Endothelial cell of umbilical vein (primary cell): ENCODE data around the gene C19orf73. TPM values are rescaled to one million over a fixed set of nuclear protein-coding genes. Genes with fewer than 3 reads are reported as not detected.
A peak's percentile ranks its signal among the peaks of the same experiment; 100 is the strongest.

Experiments used
- BruUV-seq: library from RNA; stranded (reverse); fragments of 400-500 nt; replicated peaks from 2 replicates; lab custom pipeline; 2021; lab: Mats Ljungman, UMichigan
- CTCF ChIA-PET: fragments of 300-600, 350-600 bp; sonication (Branson Sonifier 250); formaldehyde crosslinking; loops from one replicate; lab custom pipeline; 2021; ENCODE audit warnings: antibody characterized with exemption, inconsistent platforms; lab: Charles Lee
- POLR2A ChIA-PET: fragments of 300-600, 350-600 bp; sonication (Branson Sonifier 250); formaldehyde crosslinking; loops from one replicate; lab custom pipeline; 2021; ENCODE audit warnings: antibody characterized with exemption, inconsistent platforms; lab: Charles Lee
- DNase-seq: peaks from one replicate; pipeline ENCODE4 v3.0.0-alpha.2; 2011; ENCODE audit warnings: low read depth, low spot score
- FAIRE-seq: peaks from 2 replicates; lab custom pipeline; 2011; peaks lifted over from hg19 to GRCh38; lab: Jason Lieb, UNC
- H2AFZ ChIP-seq: 2 replicates; pipeline ENCODE4 v1.6.0; 2012; ENCODE audit warnings: low read depth, low read length, control low read depth, inconsistent platforms
- H3K27ac ChIP-seq: 2 replicates; pipeline ENCODE4 v1.5.1; 2011; ENCODE audit warnings: low read depth, mild to moderate bottlenecking, control low read depth, low read length, moderate library complexity; ENCODE audit not compliant: insufficient read depth
- H3K27me3 ChIP-seq, 2 experiments: 2 replicates each; pipeline versions ENCODE4 v1.6.0 to v1.6.1; 2011; ENCODE audit warnings: low read length in 2 of 2, mixed read lengths in 1 of 2; ENCODE audit not compliant: control insufficient read depth in 2 of 2, insufficient read depth in 2 of 2
- H3K36me3 ChIP-seq, 2 experiments: 2 replicates in 1 of 2; 3 replicates in 1 of 2; pipeline ENCODE4 v1.5.1; 2011; ENCODE audit warnings: low read length in 2 of 2, mild to moderate bottlenecking in 1 of 2, moderate library complexity in 1 of 2; ENCODE audit not compliant: control insufficient read depth in 2 of 2, insufficient read depth in 2 of 2; ENCODE audit errors: extremely low read depth in 1 of 2
- H3K4me1 ChIP-seq: 3 replicates; pipeline ENCODE4 v1.5.1; 2011; ENCODE audit warnings: mild to moderate bottlenecking, low read length; ENCODE audit not compliant: control insufficient read depth, insufficient read depth; ENCODE audit errors: extremely low read depth
- H3K4me2 ChIP-seq: 2 replicates; pipeline ENCODE4 v1.6.1; 2011; ENCODE audit warnings: low read length, control low read depth, mixed read lengths; ENCODE audit not compliant: insufficient read depth
- H3K4me3 ChIP-seq, 3 experiments: fragments of 200-600 bp in 1 of 3; sonication (generic), shearing (Covaris generic) in 1 of 3; replicated peaks in 1 of 3; 2 replicates each; pipeline ENCODE4 v1.5.1; 2011 to 2016; ENCODE audit warnings: control low read depth in 3 of 3, low read length in 3 of 3, mild to moderate bottlenecking in 2 of 3, inconsistent platforms in 1 of 3, low read depth in 1 of 3, moderate library complexity in 1 of 3; ENCODE audit not compliant: insufficient read depth in 1 of 3
- H3K79me2 ChIP-seq: 2 replicates; pipeline ENCODE4 v1.6.0; 2012; ENCODE audit warnings: low read length, inconsistent platforms; ENCODE audit not compliant: control insufficient read depth, insufficient read depth
- H3K9ac ChIP-seq: replicated peaks from 2 replicates; pipeline ENCODE3; 2011; ENCODE audit warnings: low read length, control low read depth; ENCODE audit not compliant: insufficient read depth; ENCODE audit errors: extremely low read depth
- H3K9me1 ChIP-seq: replicated peaks from 3 replicates; pipeline ENCODE4 v1.6.0; 2011; ENCODE audit warnings: mild to moderate bottlenecking, low read length; ENCODE audit not compliant: control insufficient read depth, insufficient read depth; ENCODE audit errors: extremely low read depth
- H3K9me3 ChIP-seq: replicated peaks from 2 replicates; pipeline ENCODE4 v1.5.1; 2012; ENCODE audit warnings: low read length, inconsistent platforms; ENCODE audit not compliant: control insufficient read depth, insufficient read depth
- H4K20me1 ChIP-seq: replicated peaks from 2 replicates; pipeline ENCODE3; 2011; ENCODE audit warnings: mild to moderate bottlenecking, low read length; ENCODE audit not compliant: control insufficient read depth, insufficient read depth; ENCODE audit errors: extremely low read depth
- EZH2 ChIP-seq: IDR thresholded peaks from 2 replicates; pipeline ENCODE4 v1.6.1; 2012; ENCODE audit warnings: borderline replicate concordance, low read depth, mild to moderate bottlenecking, moderate library complexity, low read length, inconsistent platforms; ENCODE audit not compliant: severe bottlenecking
- FOS ChIP-seq: IDR thresholded peaks from 2 replicates; pipeline ENCODE4 v1.6.1; 2011; ENCODE audit warnings: mild to moderate bottlenecking, low read length, moderate library complexity, borderline replicate concordance; ENCODE audit not compliant: insufficient read depth
- GATA2 ChIP-seq: IDR thresholded peaks from 2 replicates; pipeline ENCODE4 v1.7.0; 2011; ENCODE audit warnings: low read depth, mild to moderate bottlenecking, moderate library complexity, mixed read lengths, low read length; ENCODE audit not compliant: insufficient read length, insufficient read depth
- JUN ChIP-seq: IDR thresholded peaks from 2 replicates; pipeline ENCODE4 v1.6.1; 2011; ENCODE audit warnings: borderline replicate concordance, low read depth; ENCODE audit not compliant: insufficient read length, insufficient read depth
- MYC ChIP-seq: IDR thresholded peaks from one replicate; pipeline ENCODE4 v1.6.1; 2011; ENCODE audit warnings: mild to moderate bottlenecking, low read depth, low read length
- POLR2A ChIP-seq: IDR thresholded peaks from 2 replicates; pipeline ENCODE4 v1.6.1; 2012; ENCODE audit warnings: low read depth, mild to moderate bottlenecking, control low read depth, low read length
- POLR2AphosphoS5 ChIP-seq: IDR thresholded peaks from 2 replicates; pipeline ENCODE4 v1.6.1; 2012; ENCODE audit warnings: low read depth, mild to moderate bottlenecking, control low read depth, low read length, moderate library complexity; ENCODE audit not compliant: insufficient read depth
- dilution Hi-C: fragments of 300-500 bp; cut with MboI; formaldehyde crosslinking; loops from one replicate; pipeline ENCODE4 v1.15.0; 2019; ENCODE audit warnings: low sequenced_read_pairs; ENCODE audit not compliant: extremely low pct_ligation_motif_present
- intact Hi-C: fragments of 100-400 bp; cut with micrococcal nuclease; formaldehyde crosslinking; loops from one replicate; pipeline ENCODE4 v1.10.0; 2022
- polyA plus RNA-seq, 4 experiments: library from polyadenylated mRNA; depleted of rRNA in 3 of 4; stranded (reverse) in 3 of 4; unstranded in 1 of 4; fragments of >200 nt; gene quantifications; 2 replicates each; pipeline versions ENCODE4 v1.2.1 to v1.2.3, GENCODE V29; 2011 to 2012; ENCODE audit warnings: missing spikeins in 1 of 4
- total RNA-seq: library from RNA; stranded (reverse); gene quantifications from 2 replicates; pipeline ENCODE4 v1.2.3, GENCODE V29; 2021
- TF ChIP-seq, protein P1 (sequence below), 2 donors: IDR thresholded peaks; 1 replicate in 1 of 2; 2 replicates in 1 of 2; pipeline ENCODE4 v1.5.1; 2011; ENCODE audit warnings: low read length in 2 of 2, mild to moderate bottlenecking in 2 of 2, moderate library complexity in 2 of 2, control low read depth in 1 of 2, inconsistent platforms in 1 of 2, low read depth in 1 of 2; ENCODE audit not compliant: insufficient read depth in 1 of 2; ENCODE audit errors: extremely low read depth in 1 of 2
- TF ChIP-seq, protein P2 (sequence below): IDR thresholded peaks from 2 replicates; pipeline ENCODE4 v1.6.1; 2011; ENCODE audit not compliant: insufficient read depth, insufficient read length

Gene C19orf73
- total and polyA plus RNA-seq, 2 donors (not counting 3 experiments of a cell fraction or from before 2014, with no cell fraction given): 1.8 TPM; not detected in 1

DNA sequence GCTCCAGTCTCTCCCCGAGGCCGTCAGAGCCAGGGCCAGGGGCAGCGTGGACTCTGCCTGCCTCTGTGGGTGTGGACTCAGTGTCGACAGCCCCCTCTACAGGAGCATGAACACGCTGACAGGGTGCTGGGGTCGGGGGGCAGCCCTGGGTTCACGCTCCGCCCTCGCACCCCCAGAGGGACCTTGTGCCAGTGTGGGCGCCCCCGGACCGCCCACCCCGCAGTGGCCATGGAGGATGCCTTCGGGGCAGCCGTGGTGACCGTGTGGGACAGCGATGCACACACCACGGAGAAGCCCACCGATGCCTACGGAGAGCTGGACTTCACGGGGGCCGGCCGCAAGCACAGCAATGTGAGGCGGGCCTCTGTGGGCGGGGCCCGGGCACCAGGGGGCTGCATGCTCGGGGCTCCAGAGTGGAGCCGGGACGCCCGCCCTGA, 46.9 kb upstream of the C19orf73 start:
- dilution Hi-C loops: no loop called here
- H3K9me3 ChIP-seq: no peaks in the 10 kb centered on the region
- H2AFZ ChIP-seq: peak overlapping the region; percentile 40
- no peaks in the 10 kb centered on the region for H3K9me1 ChIP-seq
- peak overlapping the region; percentile 47 for H3K27ac ChIP-seq
- DNase-seq: no peak
- TF ChIP-seq, protein P1, sequence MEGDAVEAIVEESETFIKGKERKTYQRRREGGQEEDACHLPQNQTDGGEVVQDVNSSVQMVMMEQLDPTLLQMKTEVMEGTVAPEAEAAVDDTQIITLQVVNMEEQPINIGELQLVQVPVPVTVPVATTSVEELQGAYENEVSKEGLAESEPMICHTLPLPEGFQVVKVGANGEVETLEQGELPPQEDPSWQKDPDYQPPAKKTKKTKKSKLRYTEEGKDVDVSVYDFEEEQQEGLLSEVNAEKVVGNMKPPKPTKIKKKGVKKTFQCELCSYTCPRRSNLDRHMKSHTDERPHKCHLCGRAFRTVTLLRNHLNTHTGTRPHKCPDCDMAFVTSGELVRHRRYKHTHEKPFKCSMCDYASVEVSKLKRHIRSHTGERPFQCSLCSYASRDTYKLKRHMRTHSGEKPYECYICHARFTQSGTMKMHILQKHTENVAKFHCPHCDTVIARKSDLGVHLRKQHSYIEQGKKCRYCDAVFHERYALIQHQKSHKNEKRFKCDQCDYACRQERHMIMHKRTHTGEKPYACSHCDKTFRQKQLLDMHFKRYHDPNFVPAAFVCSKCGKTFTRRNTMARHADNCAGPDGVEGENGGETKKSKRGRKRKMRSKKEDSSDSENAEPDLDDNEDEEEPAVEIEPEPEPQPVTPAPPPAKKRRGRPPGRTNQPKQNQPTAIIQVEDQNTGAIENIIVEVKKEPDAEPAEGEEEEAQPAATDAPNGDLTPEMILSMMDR (IDR thresholded peaks at IDR 0.05; ENCODE audit: extremely low read depth in 1 of 2, insufficient read depth in 1 of 2, low read depth in 1 of 2, low read length in 2 of 2): peak in 1 of 2 donors; percentile 18
- no peak for TF ChIP-seq POLR2AphosphoS5
- FAIRE-seq: no peak
- H3K79me2 ChIP-seq: no peaks in the 10 kb centered on the region
- peaks cover 12% of the 10 kb centered on the region for H3K4me1 ChIP-seq
- H3K4me2 ChIP-seq: no peak overlapping the region
- intact Hi-C loops: loop anchor here (1.0 kb wide), 1 partner anchor 23 kb away; no protein-coding TSS in a partner anchor
- no peaks in the 10 kb centered on the region for H3K27me3 ChIP-seq
- H4K20me1 ChIP-seq: no peaks in the 10 kb centered on the region
- no TSS peak for BruUV-seq
- ChIA-PET POLR2A (no interaction called here), CTCF (interaction anchor here (1.0 to 4.9 kb wide), 9 partner anchors 15 to 68 kb away, joined by 3 to 33 read pairs (median 6); partner anchors contain the start of gene LIN7B)
- no peak overlapping the region for H3K9ac ChIP-seq
- peaks cover 0 to 6% of the 10 kb centered on the region in 2 experiments for H3K36me3 ChIP-seq
- H3K4me3 ChIP-seq: no peak overlapping the region

DNA sequence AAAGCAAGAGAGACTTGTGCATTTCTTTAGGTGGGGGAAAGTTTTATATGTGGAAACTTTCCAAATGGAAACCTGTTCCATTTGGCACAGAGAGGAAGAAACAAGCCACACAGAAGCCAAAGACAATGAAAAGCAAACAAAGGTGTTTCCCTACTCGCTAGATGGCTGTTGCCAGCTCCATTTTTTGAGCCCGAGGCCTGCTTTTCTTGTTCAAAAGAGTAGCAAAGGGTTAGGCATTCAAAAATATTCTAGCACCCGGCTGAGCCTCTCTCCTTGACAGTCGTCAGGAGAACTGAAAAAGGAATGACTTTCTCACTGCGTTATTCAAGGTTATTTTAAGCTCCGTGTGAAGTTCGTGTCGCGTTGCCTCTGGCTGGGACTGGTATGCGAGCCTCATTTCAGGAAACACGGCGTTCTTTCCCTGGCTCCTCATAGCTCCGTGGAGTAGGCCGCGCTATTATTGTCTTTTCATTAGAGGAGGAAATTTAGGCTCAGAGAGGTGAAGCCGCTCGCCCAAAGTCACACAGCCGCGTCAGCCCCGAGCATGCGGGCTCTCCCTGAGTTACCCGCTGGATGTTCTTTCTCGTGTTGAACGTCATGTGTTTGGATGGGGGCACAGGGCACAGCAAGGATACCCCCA, 46.3 kb upstream of the C19orf73 start:
- intact Hi-C loops (loop anchor here (1.0 kb wide), 1 partner anchor 24 kb away; no protein-coding TSS in a partner anchor), dilution Hi-C loops (no loop called here)
- ChIA-PET CTCF (interaction anchor here (1.0 to 4.9 kb wide), 10 partner anchors 14 to 67 kb away, joined by 3 to 33 read pairs (median 6); partner anchors contain the start of gene LIN7B), POLR2A (interaction anchor here (0.6 kb wide), 1 partner anchor 38 kb away, joined by 3 read pairs; no protein-coding TSS in a partner anchor)
- Histone ChIP-seq H3K36me3 (peaks cover 0 to 2% of the 10 kb centered on the region in 2 experiments), H3K27ac (peak overlapping the region; percentile 47), H4K20me1 (no peaks in the 10 kb centered on the region), H3K9me3 (no peaks in the 10 kb centered on the region), H3K9ac (peak overlapping the region; percentile 28), H3K4me2 (no peak overlapping the region), H3K79me2 (no peaks in the 10 kb centered on the region), H2AFZ (peak overlapping the region; percentile 40), H3K27me3 (no peaks in the 10 kb centered on the region), H3K4me3 (no peak overlapping the region), H3K4me1 (peaks cover 12% of the 10 kb centered on the region), H3K9me1 (no peaks in the 10 kb centered on the region)
- FAIRE-seq (peak; percentile 81), DNase-seq (peak; percentile 85)
- TF ChIP-seq EZH2 (no peak), JUN (no peak), MYC (no peak), POLR2AphosphoS5 (no peak), FOS (no peak), GATA2 (no peak), POLR2A (no peak)
- TF ChIP-seq, protein P1 (IDR thresholded peaks at IDR 0.05; ENCODE audit: extremely low read depth in 1 of 2, insufficient read depth in 1 of 2, low read depth in 1 of 2, low read length in 2 of 2): no peak
- TF ChIP-seq, protein P2, sequence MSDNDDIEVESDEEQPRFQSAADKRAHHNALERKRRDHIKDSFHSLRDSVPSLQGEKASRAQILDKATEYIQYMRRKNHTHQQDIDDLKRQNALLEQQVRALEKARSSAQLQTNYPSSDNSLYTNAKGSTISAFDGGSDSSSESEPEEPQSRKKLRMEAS: no peak
- no TSS peak for BruUV-seq
